Measurements from ENCODE around the gene LYL1. TPM values are rescaled to one million over a fixed set of nuclear protein-coding genes. Genes with fewer than 3 reads are reported as not detected.
A peak's percentile ranks its signal among the peaks of the same experiment; 100 is the strongest.

The LYL1 gene
- total RNA-seq, 2 donors from 2014 or later = 3.6 to 4.5 TPM

DNA sequence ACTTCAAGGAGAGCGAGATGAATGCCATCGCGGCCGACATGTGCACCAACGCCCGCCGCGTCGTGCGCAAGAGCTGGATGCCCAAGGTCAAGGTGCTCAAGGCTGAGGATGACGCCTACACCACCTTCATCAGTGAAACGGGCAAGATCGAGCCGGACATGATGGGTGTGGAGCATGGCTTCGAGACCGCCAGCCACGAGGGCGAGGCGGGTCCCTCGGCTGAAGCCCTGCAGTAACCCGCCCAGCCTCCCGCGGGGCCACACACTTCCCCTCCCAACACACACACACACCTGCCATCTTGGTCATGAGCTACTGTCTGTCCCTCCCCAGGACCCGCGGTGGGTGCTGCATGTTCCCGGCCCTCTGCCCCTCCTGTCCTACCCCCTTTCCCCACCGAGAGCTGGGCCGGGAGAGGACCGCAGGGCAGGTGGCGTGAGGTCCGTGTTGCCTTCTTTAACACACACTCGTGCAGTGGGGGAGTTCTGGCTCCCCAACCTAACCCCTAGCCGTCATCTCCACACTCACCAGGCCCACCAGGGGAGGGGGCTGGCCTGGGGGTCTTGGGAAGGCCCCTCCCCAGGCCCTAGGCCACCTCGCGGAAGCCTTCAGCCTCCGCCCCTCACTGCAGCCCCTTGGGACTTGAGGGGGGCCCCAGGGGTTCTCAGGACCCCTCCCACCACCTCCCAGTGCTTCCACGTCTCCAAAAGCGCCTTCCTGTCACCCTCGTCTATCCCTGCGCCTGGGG, 35.7 kb upstream of the LYL1 start:
- DNase-seq = no peak
- no peaks in the 10 kb centered on the region for H3K27me3 ChIP-seq
- no peaks in the 10 kb centered on the region for H3K4me1 ChIP-seq
- intact Hi-C loops (cut with DNase I) = no loop called here
- H3K27ac ChIP-seq = no peak overlapping the region
- H3K4me3 ChIP-seq = no peak overlapping the region
- H3K36me3 ChIP-seq = no peaks in the 10 kb centered on the region
- TF ChIP-seq, protein P1, sequence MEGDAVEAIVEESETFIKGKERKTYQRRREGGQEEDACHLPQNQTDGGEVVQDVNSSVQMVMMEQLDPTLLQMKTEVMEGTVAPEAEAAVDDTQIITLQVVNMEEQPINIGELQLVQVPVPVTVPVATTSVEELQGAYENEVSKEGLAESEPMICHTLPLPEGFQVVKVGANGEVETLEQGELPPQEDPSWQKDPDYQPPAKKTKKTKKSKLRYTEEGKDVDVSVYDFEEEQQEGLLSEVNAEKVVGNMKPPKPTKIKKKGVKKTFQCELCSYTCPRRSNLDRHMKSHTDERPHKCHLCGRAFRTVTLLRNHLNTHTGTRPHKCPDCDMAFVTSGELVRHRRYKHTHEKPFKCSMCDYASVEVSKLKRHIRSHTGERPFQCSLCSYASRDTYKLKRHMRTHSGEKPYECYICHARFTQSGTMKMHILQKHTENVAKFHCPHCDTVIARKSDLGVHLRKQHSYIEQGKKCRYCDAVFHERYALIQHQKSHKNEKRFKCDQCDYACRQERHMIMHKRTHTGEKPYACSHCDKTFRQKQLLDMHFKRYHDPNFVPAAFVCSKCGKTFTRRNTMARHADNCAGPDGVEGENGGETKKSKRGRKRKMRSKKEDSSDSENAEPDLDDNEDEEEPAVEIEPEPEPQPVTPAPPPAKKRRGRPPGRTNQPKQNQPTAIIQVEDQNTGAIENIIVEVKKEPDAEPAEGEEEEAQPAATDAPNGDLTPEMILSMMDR (IDR thresholded peaks at IDR 0.05) = no peak
- no peaks in the 10 kb centered on the region for H3K9me3 ChIP-seq
- H3K9ac ChIP-seq (ENCODE audit: low read depth in 2 of 2, low read length in 2 of 2) = no peak overlapping the region

DNA sequence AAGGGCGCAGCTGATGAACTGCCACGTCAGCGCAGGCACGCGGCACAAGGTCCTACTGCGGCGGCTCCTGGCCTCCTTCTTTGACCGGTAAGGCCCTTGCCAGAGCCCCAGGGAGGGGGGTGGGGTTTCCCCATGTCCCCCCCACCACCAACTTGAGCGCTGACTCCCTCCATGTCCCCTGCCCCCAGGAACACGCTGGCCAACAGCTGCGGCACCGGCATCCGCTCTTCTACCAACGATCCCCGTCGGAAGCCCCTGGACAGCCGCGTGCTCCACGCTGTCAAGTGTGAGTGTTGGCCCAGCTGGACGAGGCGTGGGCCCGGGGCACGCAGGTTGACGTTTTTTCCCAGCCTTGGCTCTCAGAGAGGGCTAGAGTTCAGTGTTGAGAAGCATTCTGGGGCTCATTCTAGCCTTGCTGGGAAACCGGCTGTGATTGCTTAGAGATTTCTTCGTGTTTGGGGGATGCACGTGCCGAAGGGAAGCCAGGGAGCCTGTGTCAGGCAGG, 34.7 kb upstream of the LYL1 start:
- intact Hi-C loops (cut with DNase I) = no loop called here
- Histone ChIP-seq H3K9me3 (no peaks in the 10 kb centered on the region), H3K27me3 (no peaks in the 10 kb centered on the region), H3K27ac (no peak overlapping the region), H3K9ac (ENCODE audit: low read depth in 2 of 2, low read length in 2 of 2) (no peak overlapping the region), H3K4me3 (no peak overlapping the region), H3K4me1 (no peaks in the 10 kb centered on the region), H3K36me3 (no peaks in the 10 kb centered on the region)
- TF ChIP-seq, protein P1 (IDR thresholded peaks at IDR 0.05) = no peak
- DNase-seq = no peak

DNA sequence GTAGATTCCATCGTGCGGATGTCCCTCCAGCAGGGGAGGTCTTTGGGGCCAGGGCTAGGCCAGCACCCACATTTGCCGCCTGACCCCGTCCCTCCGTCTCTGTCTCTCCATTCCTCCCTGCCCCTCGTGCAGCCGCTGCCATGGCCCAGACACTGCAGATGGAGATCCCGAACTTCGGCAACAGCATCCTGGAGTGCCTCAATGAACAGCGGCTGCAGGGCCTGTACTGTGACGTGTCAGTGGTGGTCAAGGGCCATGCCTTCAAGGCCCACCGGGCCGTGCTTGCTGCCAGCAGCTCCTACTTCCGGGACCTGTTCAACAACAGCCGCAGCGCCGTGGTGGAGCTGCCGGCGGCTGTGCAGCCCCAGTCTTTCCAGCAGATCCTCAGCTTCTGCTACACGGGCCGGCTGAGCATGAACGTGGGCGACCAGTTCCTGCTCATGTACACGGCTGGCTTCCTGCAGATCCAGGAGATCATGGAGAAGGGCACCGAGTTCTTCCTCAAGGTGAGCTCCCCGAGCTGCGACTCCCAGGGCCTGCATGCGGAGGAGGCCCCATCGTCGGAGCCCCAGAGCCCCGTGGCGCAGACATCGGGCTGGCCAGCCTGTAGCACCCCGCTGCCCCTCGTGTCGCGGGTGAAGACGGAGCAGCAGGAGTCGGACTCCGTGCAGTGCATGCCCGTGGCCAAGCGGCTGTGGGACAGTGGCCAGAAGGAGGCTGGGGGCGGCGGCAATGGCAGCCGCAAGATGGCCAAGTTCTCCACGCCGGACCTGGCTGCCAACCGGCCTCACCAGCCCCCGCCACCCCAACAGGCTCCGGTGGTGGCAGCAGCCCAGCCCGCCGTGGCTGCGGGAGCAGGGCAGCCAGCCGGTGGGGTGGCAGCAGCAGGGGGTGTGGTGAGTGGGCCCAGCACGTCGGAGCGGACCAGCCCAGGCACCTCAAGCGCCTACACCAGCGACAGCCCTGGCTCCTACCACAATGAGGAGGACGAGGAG, 32.7 kb upstream of the LYL1 start:
- Histone ChIP-seq H3K4me3 (no peak overlapping the region), H3K9ac (ENCODE audit: low read depth in 2 of 2, low read length in 2 of 2) (no peak overlapping the region), H3K27me3 (no peaks in the 10 kb centered on the region), H3K27ac (no peak overlapping the region), H3K9me3 (no peaks in the 10 kb centered on the region), H3K36me3 (no peaks in the 10 kb centered on the region), H3K4me1 (no peaks in the 10 kb centered on the region)
- TF ChIP-seq, protein P1 (IDR thresholded peaks at IDR 0.05) = no peak
- DNase-seq = no peak
- intact Hi-C loops (cut with DNase I) = no loop called here

DNA sequence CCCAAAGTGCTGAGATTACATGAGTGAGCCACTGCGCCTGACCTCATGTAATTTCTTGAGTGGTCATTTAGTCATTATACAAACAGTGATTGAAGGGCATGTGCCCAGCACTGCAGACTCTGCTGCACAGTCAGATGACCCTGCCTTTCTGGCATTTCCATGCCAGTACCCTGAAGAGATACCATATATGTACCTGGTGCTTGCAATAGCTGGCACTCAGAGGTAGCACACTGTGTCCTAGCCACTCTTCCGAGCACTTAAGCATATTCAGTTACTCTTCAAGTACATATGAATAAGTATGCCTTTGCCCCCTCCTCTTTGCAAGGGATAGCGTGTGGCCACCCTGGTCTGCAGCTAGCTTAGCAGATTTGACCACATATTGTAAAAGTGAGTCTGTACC, 32.0 kb upstream of the LYL1 start:
- Histone ChIP-seq H3K27me3 (no peaks in the 10 kb centered on the region), H3K27ac (no peak overlapping the region), H3K4me1 (no peaks in the 10 kb centered on the region), H3K4me3 (no peak overlapping the region), H3K36me3 (no peaks in the 10 kb centered on the region), H3K9ac (ENCODE audit: low read depth in 2 of 2, low read length in 2 of 2) (no peak overlapping the region), H3K9me3 (no peaks in the 10 kb centered on the region)
- no peak for DNase-seq
- TF ChIP-seq, protein P1 (IDR thresholded peaks at IDR 0.05) = no peak
- intact Hi-C loops (cut with DNase I) = no loop called here

DNA sequence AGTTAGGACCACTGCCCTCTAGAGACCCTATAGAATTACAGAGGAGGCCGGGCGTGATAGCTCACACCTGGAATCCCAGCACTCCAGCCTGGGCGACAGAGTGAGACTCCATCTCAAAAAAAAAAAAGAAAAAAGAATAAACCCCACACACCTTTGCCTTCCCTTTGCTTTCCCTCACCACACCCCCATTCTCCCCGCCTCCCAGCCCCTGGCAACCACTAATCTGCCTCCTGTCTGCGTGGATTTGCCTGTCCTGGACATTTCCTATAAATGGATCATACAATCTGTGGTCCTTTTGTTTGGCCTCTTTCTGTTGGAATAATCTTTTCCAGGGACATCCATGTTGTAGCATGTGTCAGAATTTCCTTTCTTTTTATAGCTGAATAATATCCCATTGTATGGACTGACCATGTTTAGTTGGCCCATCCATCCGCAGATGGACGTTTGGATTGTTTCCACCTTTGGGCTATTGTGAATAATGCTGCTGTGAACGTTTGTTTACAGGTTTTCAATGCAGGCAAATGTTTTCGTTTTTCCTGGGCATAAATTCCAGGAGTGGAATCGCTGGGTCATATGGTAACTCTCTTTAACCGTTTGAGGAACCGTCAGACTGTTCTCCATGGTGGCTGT, 30.7 kb upstream of the LYL1 start:
- Histone ChIP-seq H3K27me3 (no peaks in the 10 kb centered on the region), H3K27ac (no peak overlapping the region), H3K4me3 (no peak overlapping the region), H3K9me3 (no peaks in the 10 kb centered on the region), H3K36me3 (no peaks in the 10 kb centered on the region), H3K4me1 (no peaks in the 10 kb centered on the region), H3K9ac (ENCODE audit: low read depth in 2 of 2, low read length in 2 of 2) (peak overlapping the region in 1 of 2 donors; percentile 35)
- no peak for DNase-seq
- TF ChIP-seq, protein P1 (IDR thresholded peaks at IDR 0.05) = no peak
- intact Hi-C loops (cut with DNase I) = no loop called here
